Neural progenitor cell (in vitro differentiated cells): Measurements from ENCODE around the gene SH3TC1.

Source experiments
- EZH2 ChIP-seq: fragments of 200-600 bp; sonication (generic); IDR thresholded peaks from 2 replicates; pipeline ENCODE4 v1.6.1; 2017; ENCODE audit warnings: antibody characterized with exemption, mild to moderate bottlenecking, moderate library complexity
- EZH2phosphoT487 ChIP-seq: fragments of 200-600 bp; sonication (generic); IDR thresholded peaks from 2 replicates; pipeline ENCODE4 v1.6.1; 2017; ENCODE audit warnings: antibody characterized with exemption
- TF ChIP-seq, protein P1 (sequence below): fragments of 200-600 bp; sonication (generic); IDR thresholded peaks from 2 replicates; pipeline ENCODE4 v1.5.1; 2017; ENCODE audit warnings: antibody characterized with exemption, mild to moderate bottlenecking

DNA sequence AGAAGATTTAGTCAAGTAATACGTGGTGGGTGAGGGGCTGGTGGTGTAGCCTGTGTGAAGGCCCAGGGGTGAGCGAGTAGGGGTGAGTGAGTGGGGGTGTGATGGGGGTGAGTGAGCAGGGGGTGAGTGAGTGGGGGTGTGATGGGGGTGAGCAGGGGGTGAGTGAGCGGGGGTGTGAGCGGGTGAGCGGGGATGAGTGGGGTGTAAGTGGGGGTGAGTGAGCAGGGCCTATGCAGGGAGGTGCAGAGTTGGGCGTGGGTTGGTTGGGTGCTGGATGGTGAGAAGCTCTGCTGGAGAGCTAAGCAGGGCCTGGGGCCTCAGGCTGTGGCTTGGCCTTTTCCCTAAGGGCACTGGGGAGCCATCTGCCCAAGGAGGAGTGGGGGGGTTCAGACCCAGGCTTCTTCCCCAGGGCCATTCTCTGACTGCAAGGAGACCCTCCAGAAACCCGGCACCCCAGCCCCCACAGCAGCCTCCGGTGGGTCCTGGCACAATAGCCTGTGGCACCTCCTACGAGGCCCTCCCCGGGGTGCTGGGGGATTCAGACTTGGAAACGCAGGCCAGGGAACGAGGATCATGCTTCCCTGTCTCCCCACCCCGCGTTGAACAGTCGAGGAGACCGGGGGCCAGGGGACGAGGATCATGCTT is 30.4 kb downstream of the SH3TC1 start:
- TF ChIP-seq EZH2 (no peak), EZH2phosphoT487 (no peak)
- TF ChIP-seq, protein P1, sequence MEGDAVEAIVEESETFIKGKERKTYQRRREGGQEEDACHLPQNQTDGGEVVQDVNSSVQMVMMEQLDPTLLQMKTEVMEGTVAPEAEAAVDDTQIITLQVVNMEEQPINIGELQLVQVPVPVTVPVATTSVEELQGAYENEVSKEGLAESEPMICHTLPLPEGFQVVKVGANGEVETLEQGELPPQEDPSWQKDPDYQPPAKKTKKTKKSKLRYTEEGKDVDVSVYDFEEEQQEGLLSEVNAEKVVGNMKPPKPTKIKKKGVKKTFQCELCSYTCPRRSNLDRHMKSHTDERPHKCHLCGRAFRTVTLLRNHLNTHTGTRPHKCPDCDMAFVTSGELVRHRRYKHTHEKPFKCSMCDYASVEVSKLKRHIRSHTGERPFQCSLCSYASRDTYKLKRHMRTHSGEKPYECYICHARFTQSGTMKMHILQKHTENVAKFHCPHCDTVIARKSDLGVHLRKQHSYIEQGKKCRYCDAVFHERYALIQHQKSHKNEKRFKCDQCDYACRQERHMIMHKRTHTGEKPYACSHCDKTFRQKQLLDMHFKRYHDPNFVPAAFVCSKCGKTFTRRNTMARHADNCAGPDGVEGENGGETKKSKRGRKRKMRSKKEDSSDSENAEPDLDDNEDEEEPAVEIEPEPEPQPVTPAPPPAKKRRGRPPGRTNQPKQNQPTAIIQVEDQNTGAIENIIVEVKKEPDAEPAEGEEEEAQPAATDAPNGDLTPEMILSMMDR, result no peak
